Esophagus muscularis mucosa (tissue), 4 donors: ENCODE data around the gene NAV3. TPM values are rescaled to one million over a fixed set of nuclear protein-coding genes. Genes with fewer than 3 reads are reported as not detected.

Experiments
- DNase-seq: peaks from one replicate; pipeline ENCODE4 v3.0.0-alpha.2; 2017; ENCODE audit errors: extremely low spot score
- H3K27ac ChIP-seq, 4 donors: fragments of 200-600 bp; sonication (generic); replicated peaks in 1 of 4; 1 replicate in 3 of 4; 2 replicates in 1 of 4; pipeline ENCODE4 v1.5.1; 2016 to 2019; ENCODE audit warnings: mild to moderate bottlenecking in 1 of 4
- H3K27me3 ChIP-seq, 4 donors: fragments of 200-600 bp; sonication (generic); one replicate each; pipeline versions ENCODE4 v1.5.1 to v1.6.0; 2016 to 2019
- H3K36me3 ChIP-seq, 4 donors: fragments of 200-600 bp; sonication (generic); one replicate each; pipeline ENCODE4 v1.5.1; 2016 to 2019
- H3K4me1 ChIP-seq, 4 donors: fragments of 200-600 bp; sonication (generic); one replicate each; pipeline ENCODE4 v1.5.1; 2016 to 2019
- H3K4me3 ChIP-seq, 4 donors: fragments of 200-600 bp; sonication (generic); 1 replicate in 2 of 4; 2 replicates in 2 of 4; pipeline ENCODE4 v1.5.1; 2016 to 2019; ENCODE audit warnings: mild to moderate bottlenecking in 4 of 4, moderate library complexity in 1 of 4
- H3K9me3 ChIP-seq, 4 donors: fragments of 200-600 bp; sonication (generic); 1 replicate in 3 of 4; 2 replicates in 1 of 4; pipeline ENCODE4 v1.5.1; 2016 to 2019
- EP300 ChIP-seq: sonication (generic); formaldehyde crosslinking; IDR thresholded peaks from one replicate; pipeline ENCODE4 v1.6.1; 2017; ENCODE audit warnings: antibody characterized with exemption
- POLR2A ChIP-seq: fragments of 450-650 bp; IDR thresholded peaks from one replicate; pipeline ENCODE4 v1.6.1; 2017; ENCODE audit warnings: antibody characterized with exemption, moderate library complexity, mild to moderate bottlenecking, low read depth
- POLR2AphosphoS5 ChIP-seq, 2 donors: sonication (generic); formaldehyde crosslinking; IDR thresholded peaks; one replicate each; pipeline ENCODE4 v1.6.1; 2017; ENCODE audit warnings: antibody characterized with exemption in 2 of 2
- WGBS: methylation state at CpG from one replicate; pipeline ENCODE4 v1.1.5; 2018; 5-methylcytosine and 5-hydroxymethylcytosine counted together
- intact Hi-C: fragments of 100-400 bp; cut with DNase I; formaldehyde crosslinking; loops from one replicate; pipeline ENCODE4 v1.15.1; 2023
- total RNA-seq, 4 donors: library from RNA; depleted of rRNA; stranded (reverse); fragments of >200 nt; gene quantifications; one replicate each; pipeline versions ENCODE4 v1.1.0 to v1.2.1, GENCODE V29; 2016
- TF ChIP-seq, protein P1 (sequence below), 3 experiments: fragments of 200-600 bp in 2 of 3; fragments of 450-650 bp in 1 of 3; sonication (generic) in 2 of 3; IDR thresholded peaks; one replicate each; pipeline ENCODE4 v1.5.1; 2017 to 2019; ENCODE audit warnings: antibody characterized with exemption in 3 of 3, mild to moderate bottlenecking in 2 of 3, moderate library complexity in 1 of 3

Gene NAV3
- total RNA-seq, 4 donors from 2014 or later = 4.3 to 9.6 (median 5.4) TPM

DNA sequence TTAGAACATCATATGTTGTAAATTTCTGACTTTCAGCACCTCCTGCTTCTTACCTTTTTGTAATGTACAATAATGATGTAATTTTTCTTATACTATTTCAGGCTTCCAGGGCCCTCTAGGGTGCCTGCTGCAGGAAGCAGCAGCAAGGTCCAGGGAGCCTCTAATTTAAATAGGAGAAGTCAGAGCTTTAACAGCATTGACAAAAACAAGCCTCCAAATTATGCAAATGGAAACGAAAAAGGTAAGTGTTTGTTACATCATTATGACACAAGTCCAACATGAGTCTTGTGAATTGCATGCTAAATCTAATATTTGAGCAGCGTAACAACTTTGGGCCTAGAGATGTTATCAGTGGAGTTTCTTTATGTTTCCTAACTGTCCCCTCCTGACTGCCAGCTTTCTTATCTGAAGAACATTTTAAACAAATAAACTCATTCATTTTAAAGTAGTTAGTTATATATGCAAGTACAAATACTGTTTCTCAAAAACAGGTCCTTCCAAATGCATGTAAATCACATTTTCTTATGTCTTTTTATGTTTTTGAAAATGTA lies 167.6 kb downstream of the NAV3 start:
- 82% methylated on average over 2 of the region's 2 CpGs for WGBS
- intact Hi-C loops = no loop called here
- Histone ChIP-seq H3K4me1 (no peaks in the 10 kb centered on the region), H3K27ac (no peak overlapping the region), H3K9me3 (no peaks in the 10 kb centered on the region), H3K4me3 (no peak overlapping the region), H3K27me3 (no peaks in the 10 kb centered on the region), H3K36me3 (no peaks in the 10 kb centered on the region)
- TF ChIP-seq, protein P1, sequence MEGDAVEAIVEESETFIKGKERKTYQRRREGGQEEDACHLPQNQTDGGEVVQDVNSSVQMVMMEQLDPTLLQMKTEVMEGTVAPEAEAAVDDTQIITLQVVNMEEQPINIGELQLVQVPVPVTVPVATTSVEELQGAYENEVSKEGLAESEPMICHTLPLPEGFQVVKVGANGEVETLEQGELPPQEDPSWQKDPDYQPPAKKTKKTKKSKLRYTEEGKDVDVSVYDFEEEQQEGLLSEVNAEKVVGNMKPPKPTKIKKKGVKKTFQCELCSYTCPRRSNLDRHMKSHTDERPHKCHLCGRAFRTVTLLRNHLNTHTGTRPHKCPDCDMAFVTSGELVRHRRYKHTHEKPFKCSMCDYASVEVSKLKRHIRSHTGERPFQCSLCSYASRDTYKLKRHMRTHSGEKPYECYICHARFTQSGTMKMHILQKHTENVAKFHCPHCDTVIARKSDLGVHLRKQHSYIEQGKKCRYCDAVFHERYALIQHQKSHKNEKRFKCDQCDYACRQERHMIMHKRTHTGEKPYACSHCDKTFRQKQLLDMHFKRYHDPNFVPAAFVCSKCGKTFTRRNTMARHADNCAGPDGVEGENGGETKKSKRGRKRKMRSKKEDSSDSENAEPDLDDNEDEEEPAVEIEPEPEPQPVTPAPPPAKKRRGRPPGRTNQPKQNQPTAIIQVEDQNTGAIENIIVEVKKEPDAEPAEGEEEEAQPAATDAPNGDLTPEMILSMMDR (IDR thresholded peaks at IDR 0.05) = no peak
- TF ChIP-seq EP300 (no peak), POLR2AphosphoS5 (IDR thresholded peaks at IDR 0.05) (no peak), POLR2A (no peak)
- DNase-seq = no peak

DNA sequence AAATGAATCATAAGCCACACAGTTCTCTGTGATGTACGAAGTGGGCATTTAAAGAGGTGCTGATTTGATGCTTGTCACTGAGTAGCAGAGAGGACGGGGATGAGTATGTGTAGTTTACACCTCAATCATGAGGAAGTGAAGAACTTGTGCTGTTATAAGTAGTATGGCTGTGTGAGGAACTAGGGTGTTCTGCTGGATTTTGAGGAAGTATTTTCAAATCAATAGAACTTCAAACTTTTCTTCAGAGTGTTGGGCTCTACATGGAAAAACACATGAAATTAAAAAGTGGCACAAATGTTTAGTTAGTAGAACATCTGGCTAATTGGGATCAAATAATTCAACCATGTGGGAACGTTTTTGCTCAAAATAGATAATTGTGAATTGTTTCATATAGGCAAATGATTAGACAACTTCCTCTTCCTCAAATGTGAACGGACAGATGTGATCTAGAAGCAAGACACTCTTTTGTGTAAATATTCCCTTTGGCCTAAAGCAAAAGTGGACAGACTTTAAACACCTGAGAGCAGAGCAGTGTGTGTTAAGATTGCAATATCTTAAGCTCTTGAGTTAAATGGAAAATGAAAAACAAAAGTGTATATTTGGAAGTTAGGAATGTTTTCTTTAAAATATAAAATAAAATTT lies 168.5 kb downstream of the NAV3 start:
- Histone ChIP-seq H3K9me3 (no peaks in the 10 kb centered on the region), H3K27ac (no peak overlapping the region), H3K4me3 (no peak overlapping the region), H3K36me3 (no peaks in the 10 kb centered on the region), H3K27me3 (no peaks in the 10 kb centered on the region), H3K4me1 (no peaks in the 10 kb centered on the region)
- no peak for DNase-seq
- 48% methylated on average over 4 of the region's 4 CpGs for WGBS
- no peak for TF ChIP-seq POLR2A
- TF ChIP-seq EP300 = no peak
- TF ChIP-seq, protein P1 (IDR thresholded peaks at IDR 0.05) = no peak
- no peak for TF ChIP-seq POLR2AphosphoS5 (IDR thresholded peaks at IDR 0.05)
- intact Hi-C loops = no loop called here

DNA sequence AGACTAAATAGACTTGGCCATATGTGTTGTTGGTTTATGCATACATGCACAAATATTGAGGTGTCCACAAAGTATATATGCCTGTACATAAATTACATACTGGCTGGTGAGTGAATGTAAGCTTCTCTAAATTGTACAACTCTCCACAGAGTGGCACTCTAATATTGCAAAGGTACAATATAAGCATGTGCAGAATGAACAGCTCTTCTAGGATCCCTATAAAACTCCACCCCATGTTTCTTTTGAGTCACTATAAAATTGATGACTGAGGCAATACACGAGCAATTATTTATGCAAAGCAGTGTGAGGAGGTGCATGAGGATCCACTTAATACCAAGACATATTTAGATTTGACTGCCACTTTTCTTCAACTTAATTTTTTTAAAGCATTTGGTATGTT lies 172.2 kb downstream of the NAV3 start:
- WGBS = 52% methylated on average over 1 of the region's 1 CpG
- Histone ChIP-seq H3K4me1 (no peaks in the 10 kb centered on the region), H3K36me3 (no peaks in the 10 kb centered on the region), H3K4me3 (no peak overlapping the region), H3K27ac (no peak overlapping the region), H3K9me3 (no peaks in the 10 kb centered on the region), H3K27me3 (no peaks in the 10 kb centered on the region)
- no peak for DNase-seq
- intact Hi-C loops = no loop called here
- TF ChIP-seq EP300 = no peak
- no peak for TF ChIP-seq POLR2A
- TF ChIP-seq, protein P1 (IDR thresholded peaks at IDR 0.05) = no peak
- TF ChIP-seq POLR2AphosphoS5 (IDR thresholded peaks at IDR 0.05) = no peak

DNA sequence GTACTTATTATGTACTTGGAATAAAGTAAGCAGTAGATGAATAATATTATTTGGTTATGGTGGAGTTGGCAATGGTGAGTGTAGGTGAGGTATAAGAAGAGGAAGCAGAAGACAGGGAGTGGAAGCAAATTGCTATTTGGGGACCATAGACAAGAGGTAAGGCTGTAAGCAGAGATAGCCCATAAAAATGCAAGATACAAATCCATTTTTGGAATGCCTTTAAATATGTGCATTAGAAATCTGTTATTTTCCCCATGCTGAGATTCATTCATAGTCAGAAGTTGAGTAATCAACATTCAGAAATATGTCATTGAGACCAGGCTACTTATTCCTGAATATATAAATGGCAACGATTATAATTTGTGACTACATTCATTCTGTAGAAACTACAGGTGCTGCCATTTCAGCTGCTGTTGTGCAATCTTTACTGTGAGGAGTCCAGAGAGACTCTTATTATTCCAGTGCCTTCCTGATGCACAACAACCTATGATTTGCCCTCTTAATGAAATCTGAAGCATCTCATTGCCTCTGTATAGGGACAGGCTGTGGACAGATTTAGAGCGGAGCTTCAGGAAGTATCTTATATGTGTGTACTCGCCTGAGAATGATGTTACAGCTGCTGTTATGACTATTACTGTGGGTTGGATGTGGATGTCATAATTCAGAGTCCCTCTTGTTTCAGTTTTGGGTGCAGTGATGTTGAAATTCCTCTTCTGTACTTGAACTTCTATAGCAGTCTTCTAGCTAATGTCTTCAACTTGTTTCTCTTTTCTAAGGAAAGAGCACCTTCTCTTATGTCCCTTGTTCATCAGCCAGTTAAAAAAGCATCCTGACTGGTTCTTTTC lies 173.8 kb downstream of the NAV3 start:
- intact Hi-C loops = no loop called here
- 77% methylated on average over 3 of the region's 3 CpGs for WGBS
- Histone ChIP-seq H3K27me3 (no peaks in the 10 kb centered on the region), H3K4me3 (no peak overlapping the region), H3K27ac (no peak overlapping the region), H3K36me3 (no peaks in the 10 kb centered on the region), H3K4me1 (no peaks in the 10 kb centered on the region), H3K9me3 (no peaks in the 10 kb centered on the region)
- no peak for DNase-seq
- no peak for TF ChIP-seq POLR2A
- TF ChIP-seq, protein P1 (IDR thresholded peaks at IDR 0.05) = no peak
- TF ChIP-seq EP300 = no peak
- TF ChIP-seq POLR2AphosphoS5 (IDR thresholded peaks at IDR 0.05) = no peak
